ENCODE measurements around the gene CETP.
"Not testable (repeated sequence)": the region's sequence is repeated elsewhere in the genome, so short reads cannot be mapped to it uniquely, and the experiment has no call there.

CETP gene

GRCh38 chr16:56967733-56968132, 6.0 kb downstream of the CETP start:
- DNase-seq (ENCODE audit: low spot score): no peak
- no peak for TF ChIP-seq CTCF (IDR thresholded peaks at IDR 0.05; ENCODE audit: extremely low read depth, insufficient read depth, missing control alignments)
- in situ Hi-C loops (cut with MboI; ENCODE audit: low pct_unique_long_range_greater_than_20kb, low sequenced_read_pairs, unreplicated experiment): loop anchor here (5.0 kb wide), 1 partner anchor 75 kb away; no protein-coding TSS in a partner anchor

- TF ChIP-seq CTCF (IDR thresholded peaks at IDR 0.05; ENCODE audit: extremely low read depth, insufficient read depth, missing control alignments): no peak
- in situ Hi-C loops (cut with MboI; ENCODE audit: low pct_unique_long_range_greater_than_20kb, low sequenced_read_pairs, unreplicated experiment): loop anchor here (5.0 kb wide), 1 partner anchor 73 kb away; no protein-coding TSS in a partner anchor
- DNase-seq (ENCODE audit: low spot score): no peak
Measured at GRCh38 chr16:56969769-56970168, 8.0 kb downstream of the CETP start.

GRCh38 chr16:56970934-56971767, 9.4 kb downstream of the CETP start:
- peak; percentile 17 for TF ChIP-seq CTCF (IDR thresholded peaks at IDR 0.05; ENCODE audit: extremely low read depth, insufficient read depth, missing control alignments)
- in situ Hi-C loops (cut with MboI; ENCODE audit: low pct_unique_long_range_greater_than_20kb, low sequenced_read_pairs, unreplicated experiment): no loop called here
- peak; percentile 57 for DNase-seq (ENCODE audit: low spot score)

- in situ Hi-C loops (cut with MboI; ENCODE audit: low pct_unique_long_range_greater_than_20kb, low sequenced_read_pairs, unreplicated experiment): no loop called here
- DNase-seq (ENCODE audit: low spot score): no peak
- TF ChIP-seq CTCF (IDR thresholded peaks at IDR 0.05; ENCODE audit: extremely low read depth, insufficient read depth, missing control alignments): no peak
Measured at GRCh38 chr16:56971768-56972043, 10.0 kb downstream of the CETP start.

- in situ Hi-C loops (cut with MboI; ENCODE audit: low pct_unique_long_range_greater_than_20kb, low sequenced_read_pairs, unreplicated experiment): no loop called here
- DNase-seq (ENCODE audit: low spot score): no peak
- no peak for TF ChIP-seq CTCF (IDR thresholded peaks at IDR 0.05; ENCODE audit: extremely low read depth, insufficient read depth, missing control alignments)
Measured at GRCh38 chr16:56972403-56973293, 10.9 kb downstream of the CETP start.

GRCh38 chr16:56973294-56973689, 11.5 kb downstream of the CETP start:
- no peak for TF ChIP-seq CTCF (IDR thresholded peaks at IDR 0.05; ENCODE audit: extremely low read depth, insufficient read depth, missing control alignments)
- in situ Hi-C loops (cut with MboI; ENCODE audit: low pct_unique_long_range_greater_than_20kb, low sequenced_read_pairs, unreplicated experiment): no loop called here
- DNase-seq (ENCODE audit: low spot score): no peak

GRCh38 chr16:56973899-56974298, 12.1 kb downstream of the CETP start:
- in situ Hi-C loops (cut with MboI; ENCODE audit: low pct_unique_long_range_greater_than_20kb, low sequenced_read_pairs, unreplicated experiment); DNase-seq (ENCODE audit: low spot score): not testable (repeated sequence)

All from GM13977 (cell line).